MM.1S (cell line): Measurements from ENCODE around the gene SREBF2.
A peak's percentile ranks its signal among the peaks of the same experiment; 100 is the strongest.

Source experiments
- DNase-seq: peaks from one replicate; pipeline ENCODE4 v3.0.0-alpha.2; 2015
- H2AFZ ChIP-seq: fragments of 300-600 bp; sonication (generic); 2 replicates; pipeline ENCODE4 v1.6.0; 2016; ENCODE audit warnings: antibody characterized with exemption, low read length
- H3F3A ChIP-seq: fragments of 300-600 bp; sonication (generic); 2 replicates; pipeline ENCODE4 v1.6.1; 2016; ENCODE audit warnings: mild to moderate bottlenecking, antibody characterized with exemption, low read length, moderate library complexity, mixed read lengths; ENCODE audit not compliant: insufficient read depth
- H3K27ac ChIP-seq: fragments of 300-600 bp; sonication (generic); 2 replicates; pipeline ENCODE4 v1.5.1; 2016; ENCODE audit warnings: mild to moderate bottlenecking, low read length
- H3K27me3 ChIP-seq: fragments of 300-600 bp; sonication (generic); replicated peaks from 2 replicates; pipeline ENCODE4 v1.6.0; 2016; ENCODE audit warnings: low read length; ENCODE audit not compliant: insufficient read depth
- H3K36me3 ChIP-seq: fragments of 300-600 bp; sonication (generic); replicated peaks from 2 replicates; pipeline ENCODE4 v1.6.1; 2016; ENCODE audit warnings: mild to moderate bottlenecking, low read length, mixed read lengths; ENCODE audit not compliant: insufficient read depth
- H3K4me1 ChIP-seq: fragments of 300-600 bp; sonication (generic); 2 replicates; pipeline ENCODE4 v1.6.1; 2016; ENCODE audit warnings: low read length, mixed read lengths
- H3K4me2 ChIP-seq: fragments of 300-600 bp; sonication (generic); 2 replicates; pipeline ENCODE4 v1.6.0; 2016; ENCODE audit warnings: low read depth, low read length
- H3K4me3 ChIP-seq: fragments of 300-600 bp; sonication (generic); 2 replicates; pipeline ENCODE4 v1.5.1; 2016; ENCODE audit warnings: low read length, mixed read lengths
- H3K79me2 ChIP-seq: fragments of 300-600 bp; sonication (generic); 2 replicates; pipeline ENCODE4 v1.6.1; 2016; ENCODE audit warnings: mixed run types, low read length, mixed read lengths
- H3K9ac ChIP-seq: fragments of 300-600 bp; sonication (generic); 2 replicates; pipeline ENCODE4 v1.6.1; 2016; ENCODE audit warnings: low read length, mixed read lengths
- H3K9me2 ChIP-seq: fragments of 300-600 bp; sonication (generic); replicated peaks from 2 replicates; pipeline ENCODE4 v1.6.1; 2016; ENCODE audit warnings: mild to moderate bottlenecking, low read length, mixed read lengths; ENCODE audit not compliant: insufficient read depth
- H3K9me3 ChIP-seq: fragments of 300-600 bp; sonication (generic); replicated peaks from 2 replicates; pipeline ENCODE4 v1.6.1; 2016; ENCODE audit warnings: mild to moderate bottlenecking, low read length, mixed read lengths; ENCODE audit not compliant: insufficient read depth
- H4K20me1 ChIP-seq: fragments of 300-600 bp; sonication (generic); 2 replicates; pipeline ENCODE4 v1.6.1; 2016; ENCODE audit warnings: mild to moderate bottlenecking, low read length, moderate library complexity, mixed read lengths; ENCODE audit not compliant: insufficient read depth
- EZH2 ChIP-seq: fragments of 300-600 bp; sonication (generic); optimal IDR thresholded peaks from 2 replicates; pipeline ENCODE3; 2017; ENCODE audit warnings: low read depth, mild to moderate bottlenecking, antibody characterized with exemption, low read length, mixed read lengths
- EZH2phosphoT487 ChIP-seq: fragments of 300-600 bp; sonication (generic); IDR thresholded peaks from 2 replicates; pipeline ENCODE4 v1.6.1; 2018; ENCODE audit warnings: antibody characterized with exemption, low read length
- TF ChIP-seq, protein P1 (sequence below): fragments of 300-600 bp; sonication (generic); IDR thresholded peaks from 2 replicates; pipeline ENCODE4 v1.5.1; 2016; ENCODE audit warnings: antibody characterized with exemption, low read length, mixed read lengths

Gene SREBF2

DNA sequence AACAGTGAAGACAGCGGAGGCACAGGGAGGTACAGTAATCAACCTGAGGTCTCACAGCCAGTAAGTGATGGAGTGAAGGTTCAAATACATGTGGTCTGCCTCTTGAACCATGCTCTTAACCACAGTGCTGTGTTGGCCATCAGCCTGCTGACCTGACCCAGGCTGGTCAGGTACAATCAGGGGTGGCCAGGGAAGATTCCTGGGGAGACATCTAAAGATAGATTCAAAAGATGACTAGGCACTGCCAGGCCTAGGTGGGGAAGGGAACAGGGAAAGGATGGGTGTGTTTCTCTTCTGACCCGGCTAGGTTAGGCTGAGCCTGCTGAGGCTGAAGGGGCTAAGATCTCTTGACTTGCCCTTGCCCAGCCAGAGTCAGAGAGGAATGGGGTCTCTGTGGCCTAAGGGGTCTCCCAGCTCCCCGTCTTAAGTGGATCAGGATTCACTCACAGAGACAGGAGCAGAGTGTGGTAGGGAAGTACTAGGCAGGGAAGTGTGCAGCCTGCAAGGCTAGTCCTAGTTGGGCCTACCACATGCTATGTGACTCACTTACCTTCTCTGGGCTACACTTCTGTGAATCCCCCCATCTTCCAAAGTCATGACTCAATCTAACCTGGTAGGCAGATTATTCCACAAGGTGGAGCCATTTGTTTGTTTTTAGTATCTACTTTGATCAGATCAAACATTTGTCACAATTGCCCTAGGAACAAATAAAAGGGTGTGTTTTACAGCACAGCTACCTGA, 10.4 kb upstream of the SREBF2 start:
- H3K4me2 ChIP-seq = no peak overlapping the region
- 0 out of 2 replicates have a peak, but pooled peaks cover 2% of the 10 kb centered on the region for H3K79me2 ChIP-seq
- H2AFZ ChIP-seq = no peak overlapping the region
- peaks cover 11% of the 10 kb centered on the region for H3K4me1 ChIP-seq
- H4K20me1 ChIP-seq = no peaks in the 10 kb centered on the region
- no peak overlapping the region for H3K27ac ChIP-seq
- H3F3A ChIP-seq = peaks cover 9% of the 10 kb centered on the region
- no peaks in the 10 kb centered on the region for H3K36me3 ChIP-seq
- H3K27me3 ChIP-seq = no peaks in the 10 kb centered on the region
- H3K4me3 ChIP-seq = no peak overlapping the region
- TF ChIP-seq EZH2phosphoT487 = no peak
- TF ChIP-seq, protein P1, sequence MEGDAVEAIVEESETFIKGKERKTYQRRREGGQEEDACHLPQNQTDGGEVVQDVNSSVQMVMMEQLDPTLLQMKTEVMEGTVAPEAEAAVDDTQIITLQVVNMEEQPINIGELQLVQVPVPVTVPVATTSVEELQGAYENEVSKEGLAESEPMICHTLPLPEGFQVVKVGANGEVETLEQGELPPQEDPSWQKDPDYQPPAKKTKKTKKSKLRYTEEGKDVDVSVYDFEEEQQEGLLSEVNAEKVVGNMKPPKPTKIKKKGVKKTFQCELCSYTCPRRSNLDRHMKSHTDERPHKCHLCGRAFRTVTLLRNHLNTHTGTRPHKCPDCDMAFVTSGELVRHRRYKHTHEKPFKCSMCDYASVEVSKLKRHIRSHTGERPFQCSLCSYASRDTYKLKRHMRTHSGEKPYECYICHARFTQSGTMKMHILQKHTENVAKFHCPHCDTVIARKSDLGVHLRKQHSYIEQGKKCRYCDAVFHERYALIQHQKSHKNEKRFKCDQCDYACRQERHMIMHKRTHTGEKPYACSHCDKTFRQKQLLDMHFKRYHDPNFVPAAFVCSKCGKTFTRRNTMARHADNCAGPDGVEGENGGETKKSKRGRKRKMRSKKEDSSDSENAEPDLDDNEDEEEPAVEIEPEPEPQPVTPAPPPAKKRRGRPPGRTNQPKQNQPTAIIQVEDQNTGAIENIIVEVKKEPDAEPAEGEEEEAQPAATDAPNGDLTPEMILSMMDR = peak; percentile 56
- peak; percentile 60 for DNase-seq
- no peak overlapping the region for H3K9ac ChIP-seq
- no peaks in the 10 kb centered on the region for H3K9me3 ChIP-seq
- H3K9me2 ChIP-seq = no peaks in the 10 kb centered on the region

DNA sequence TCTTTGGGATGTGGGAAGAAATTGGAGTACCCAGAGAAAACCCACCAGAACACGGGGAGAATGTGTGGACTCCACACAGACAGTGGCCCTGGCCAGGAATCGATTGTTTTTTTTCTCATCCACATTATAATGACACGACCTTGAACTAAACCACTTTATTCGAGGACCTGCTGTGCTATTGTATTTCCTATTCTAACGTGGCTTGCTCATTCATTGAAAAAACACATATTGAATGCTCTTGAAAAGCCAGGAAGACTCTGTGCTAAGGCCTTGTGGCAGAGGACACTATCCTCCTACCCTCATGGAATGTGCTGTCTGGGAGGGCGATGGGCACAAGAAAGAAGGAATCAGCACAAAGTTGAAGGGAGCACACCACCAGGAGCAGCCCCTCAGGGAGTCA, 9.1 kb upstream of the SREBF2 start:
- DNase-seq = no peak
- Histone ChIP-seq H3K79me2 (no peaks in the 10 kb centered on the region), H3K9me2 (no peaks in the 10 kb centered on the region), H3K36me3 (no peaks in the 10 kb centered on the region), H3K4me2 (no peak overlapping the region), H3K27ac (no peak overlapping the region), H3K27me3 (no peaks in the 10 kb centered on the region), H2AFZ (no peak overlapping the region), H3K4me1 (peaks cover 24% of the 10 kb centered on the region), H3K9ac (no peak overlapping the region), H4K20me1 (no peaks in the 10 kb centered on the region), H3K4me3 (no peak overlapping the region), H3K9me3 (no peaks in the 10 kb centered on the region), H3F3A (peaks cover 22% of the 10 kb centered on the region)
- TF ChIP-seq EZH2phosphoT487 = no peak
- TF ChIP-seq, protein P1 = no peak
- no peak for TF ChIP-seq EZH2

DNA sequence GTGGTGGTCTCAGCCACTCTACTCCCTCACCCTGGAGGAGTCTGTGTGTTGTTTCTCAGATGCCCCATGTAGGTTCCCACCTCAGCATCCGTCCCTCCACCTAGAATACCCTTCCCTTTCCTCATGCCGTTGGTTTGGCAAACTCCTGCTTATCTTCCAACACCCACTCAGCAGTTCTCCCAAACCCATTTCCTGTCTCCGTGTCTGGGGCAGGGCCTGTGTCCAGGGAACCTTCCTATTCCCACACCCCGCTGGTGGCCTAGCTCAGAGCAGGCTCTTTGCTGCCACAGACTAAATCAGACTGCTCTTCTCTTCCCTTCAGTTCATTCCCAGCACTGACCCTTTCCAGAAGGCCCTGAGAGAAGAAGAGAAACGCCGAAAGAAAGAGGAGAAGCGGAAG, 7.5 kb upstream of the SREBF2 start:
- Histone ChIP-seq H3K27me3 (no peaks in the 10 kb centered on the region), H3K36me3 (no peaks in the 10 kb centered on the region), H3K9me3 (no peaks in the 10 kb centered on the region), H3K27ac (no peak overlapping the region), H3F3A (peaks cover 23% of the 10 kb centered on the region), H3K4me3 (no peak overlapping the region), H4K20me1 (no peaks in the 10 kb centered on the region), H3K79me2 (no peaks in the 10 kb centered on the region), H3K4me2 (no peak overlapping the region), H3K9ac (no peak overlapping the region), H3K4me1 (peaks cover 30% of the 10 kb centered on the region), H3K9me2 (no peaks in the 10 kb centered on the region), H2AFZ (no peak overlapping the region)
- TF ChIP-seq, protein P1 = no peak
- TF ChIP-seq EZH2 (no peak), EZH2phosphoT487 (no peak)
- no peak for DNase-seq
